HG02763 (cell line): ENCODE measurements around the gene PSME2.

Source experiments
- ATAC-seq: cut with Tn5 transposase; IDR thresholded peaks from one replicate; pipeline ENCODE4 v1.9.1; 2021; ENCODE audit warnings: mild to moderate bottlenecking, moderate library complexity; ENCODE audit not compliant: unreplicated experiment

The PSME2 gene

DNA sequence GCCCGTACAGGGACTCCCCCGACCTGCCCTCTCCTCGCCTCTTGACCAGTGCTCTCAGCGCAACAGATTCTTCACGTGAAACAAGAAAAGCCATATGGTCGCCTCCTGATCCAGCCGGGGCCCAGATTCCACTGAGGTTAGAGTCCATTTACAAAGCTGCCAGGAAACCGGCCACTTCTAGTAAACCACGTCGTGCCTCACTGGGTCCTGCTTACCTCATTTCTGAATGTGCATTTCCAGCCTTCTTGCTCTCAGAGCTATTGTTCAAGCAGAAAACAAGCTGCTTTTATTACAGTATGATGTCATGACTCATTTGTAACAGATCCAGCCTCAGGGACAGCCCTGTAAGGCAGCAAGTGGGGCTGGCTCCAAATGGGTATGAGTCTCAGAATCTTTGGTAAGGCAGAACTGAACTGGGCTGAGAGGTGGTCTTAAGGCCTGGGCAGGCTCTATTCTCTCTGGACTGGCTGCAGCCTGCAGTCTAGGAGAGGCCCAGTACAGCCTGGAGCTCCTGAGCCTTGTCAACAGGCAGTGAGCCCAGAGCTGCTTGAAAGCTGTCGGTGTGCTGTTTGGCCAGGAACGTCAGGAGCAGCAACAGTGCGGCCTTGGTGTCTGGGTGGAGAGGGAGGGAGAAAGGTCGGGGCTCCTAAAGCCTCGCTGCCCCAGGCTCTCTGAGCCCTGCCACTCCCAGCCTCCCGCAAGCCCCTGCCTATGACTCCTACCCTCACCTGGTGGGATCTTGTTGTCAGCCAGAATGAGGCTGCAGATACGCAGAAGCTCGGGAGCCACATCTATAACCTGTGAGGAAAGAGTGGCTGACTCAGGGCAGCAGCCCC, 33.8 kb upstream of the PSME2 start:
- ATAC-seq = no peak

DNA sequence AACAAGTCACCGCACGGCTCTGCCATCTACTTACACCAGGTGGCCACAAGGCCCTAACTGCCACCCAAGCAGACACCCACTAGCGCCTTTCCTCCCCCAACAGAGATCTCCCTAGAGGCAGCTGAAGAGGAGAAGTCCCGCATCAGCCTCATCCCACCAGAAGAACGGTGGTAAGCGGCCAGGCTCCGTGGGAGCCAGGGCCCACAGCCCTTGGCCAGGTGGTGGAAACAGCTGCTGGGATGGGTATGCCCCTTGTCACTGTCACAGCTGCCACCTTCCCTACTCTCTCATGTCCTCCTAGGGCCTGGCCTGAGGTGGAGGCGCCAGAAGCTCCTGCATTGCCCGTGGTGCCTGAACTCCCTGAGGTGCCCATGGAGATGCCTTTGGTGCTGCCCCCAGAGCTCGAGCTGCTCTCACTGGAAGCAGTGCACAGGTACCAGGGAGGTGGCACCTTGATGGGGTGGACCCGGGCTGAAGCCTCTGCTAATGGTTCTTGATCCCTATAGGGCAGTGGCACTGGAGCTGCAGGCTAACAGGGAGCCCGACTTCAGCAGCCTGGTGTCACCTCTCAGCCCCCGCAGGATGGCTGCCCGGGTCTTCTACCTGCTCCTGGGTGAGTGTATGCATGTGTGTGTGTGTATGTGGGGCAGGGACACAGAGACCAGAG, 33.0 kb upstream of the PSME2 start:
- ATAC-seq = no peak

DNA sequence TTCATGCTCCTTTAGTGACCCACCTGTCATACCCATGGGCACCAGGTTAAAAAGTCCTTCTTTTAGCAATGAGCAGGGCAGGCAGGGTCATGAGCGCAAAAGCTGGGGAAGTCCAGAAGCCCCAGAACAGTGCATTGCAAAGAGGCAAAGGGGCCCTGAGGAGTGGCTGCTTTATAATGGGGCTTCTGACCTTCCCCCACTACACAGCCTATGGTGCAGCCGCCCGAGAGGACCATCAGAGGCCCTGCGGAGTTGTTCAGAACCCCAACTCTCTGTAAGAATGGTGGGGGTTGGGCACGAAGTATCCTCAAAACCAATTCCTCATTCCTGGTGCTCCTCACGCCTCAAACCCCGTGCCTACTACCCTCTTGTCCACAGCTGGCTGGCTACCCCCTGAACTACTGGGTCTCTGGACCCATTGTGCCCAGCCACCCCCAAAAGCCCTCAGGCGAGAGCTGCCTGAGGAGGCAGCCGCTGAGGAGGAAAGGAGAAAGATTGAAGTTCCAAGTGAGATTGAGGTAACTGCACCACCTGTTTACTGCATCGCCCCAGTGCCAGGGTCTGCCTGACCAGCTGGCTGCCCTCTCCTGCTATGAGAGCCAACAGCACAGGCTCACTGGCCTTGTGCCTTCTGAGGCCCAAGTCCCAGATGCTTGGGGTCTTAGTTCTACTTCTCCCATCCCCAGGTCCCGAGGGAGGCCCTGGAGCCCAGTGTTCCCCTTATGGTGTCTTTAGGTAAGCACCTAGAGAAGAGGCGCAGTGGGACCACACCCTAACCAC, 32.2 kb upstream of the PSME2 start:
- ATAC-seq = no peak

DNA sequence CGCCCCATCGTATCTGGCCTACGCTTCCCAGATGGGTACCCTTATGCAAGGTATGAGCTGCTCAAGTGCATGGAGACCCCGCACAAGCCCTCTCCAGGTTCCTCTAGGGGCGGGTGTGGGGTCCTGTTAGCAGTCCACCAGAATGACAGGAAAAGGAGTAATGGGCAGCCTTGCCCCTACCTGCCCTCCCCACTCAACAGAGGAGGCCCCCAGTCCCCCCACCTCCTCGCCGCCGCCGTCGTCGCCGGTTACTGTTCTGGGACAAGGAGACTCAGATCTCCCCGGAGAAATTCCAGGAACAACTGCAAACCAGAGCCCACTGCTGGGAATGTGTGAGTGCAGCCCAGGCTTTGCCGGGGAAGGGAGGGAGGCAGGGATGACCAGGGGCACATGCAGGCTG, 31.5 kb upstream of the PSME2 start:
- no peak for ATAC-seq

DNA sequence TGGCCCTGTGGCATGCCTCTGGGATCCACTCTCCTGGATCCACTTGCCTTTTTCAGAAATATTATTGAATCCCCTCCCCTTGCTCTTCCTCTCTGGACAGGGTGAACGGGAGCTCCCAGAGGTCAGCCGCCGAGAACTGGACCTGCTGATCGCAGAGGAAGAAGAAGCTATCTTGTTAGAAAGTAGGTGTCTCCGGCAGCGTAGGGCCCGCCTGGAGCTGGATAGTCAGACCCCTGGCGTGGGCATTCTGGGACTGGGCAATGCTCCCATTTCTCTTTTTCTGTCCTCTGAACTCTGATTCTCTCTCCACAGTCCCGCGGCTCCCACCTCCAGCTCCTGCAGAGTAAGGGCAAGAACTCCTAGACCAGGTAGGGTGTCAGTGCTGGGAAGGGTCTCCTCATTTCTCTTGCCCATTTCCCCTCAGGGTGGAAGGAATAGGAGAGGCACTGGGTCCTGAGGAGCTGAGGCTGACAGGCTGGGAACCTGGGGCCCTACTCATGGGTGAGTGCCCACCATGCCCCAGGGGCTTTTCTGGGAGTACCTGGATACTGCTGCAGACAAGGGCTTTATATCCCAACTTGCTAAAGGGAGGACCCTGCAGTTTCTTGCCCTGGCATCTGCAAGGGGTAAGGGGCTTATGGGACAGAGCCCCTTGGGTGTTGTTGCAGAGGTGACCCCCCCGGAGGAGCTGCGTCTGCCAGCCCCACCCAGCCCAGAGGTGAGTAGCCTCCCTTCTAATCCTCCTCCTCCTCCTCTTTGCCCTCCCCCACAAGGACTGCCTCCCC, 30.8 kb upstream of the PSME2 start:
- no peak for ATAC-seq

DNA sequence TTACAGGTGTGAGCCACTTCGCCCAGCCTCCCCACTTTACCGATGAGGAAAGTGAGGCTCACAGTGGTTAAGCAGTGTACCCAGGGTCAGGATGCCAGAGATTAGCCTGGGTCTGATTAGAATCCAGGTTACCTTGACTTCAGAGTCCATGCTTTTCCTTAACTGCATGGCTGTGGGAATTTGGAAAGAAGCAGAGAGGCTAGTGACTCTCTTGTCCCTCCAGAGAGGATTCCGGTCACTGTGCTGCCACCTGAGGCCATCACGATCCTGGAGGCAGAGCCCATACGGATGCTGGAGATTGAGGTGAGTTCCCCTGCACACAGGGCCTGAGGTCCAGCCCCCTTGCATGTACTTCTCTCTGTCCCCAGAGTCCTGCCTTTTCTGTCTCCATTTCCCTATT, 30.2 kb upstream of the PSME2 start:
- ATAC-seq = no peak

DNA sequence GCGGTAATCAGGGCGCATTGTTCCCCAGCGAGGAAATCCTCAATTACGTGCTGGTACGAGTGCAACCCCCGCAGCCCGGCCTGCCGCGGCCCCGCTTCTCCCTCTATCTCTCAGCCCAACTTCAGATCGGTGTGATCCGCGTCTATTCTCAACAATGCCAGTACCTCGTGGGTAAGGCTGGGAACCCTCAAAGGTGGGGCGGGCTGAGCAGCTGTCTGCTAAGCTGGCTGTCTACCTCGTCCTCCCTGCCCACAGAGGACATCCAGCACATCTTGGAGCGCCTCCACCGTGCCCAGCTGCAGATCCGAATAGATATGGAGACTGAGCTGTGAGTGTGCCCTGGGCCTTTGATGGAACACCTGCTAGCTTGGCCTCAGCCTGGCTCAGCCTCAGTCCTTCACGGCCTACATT, 26.5 kb upstream of the PSME2 start:
- no peak for ATAC-seq

DNA sequence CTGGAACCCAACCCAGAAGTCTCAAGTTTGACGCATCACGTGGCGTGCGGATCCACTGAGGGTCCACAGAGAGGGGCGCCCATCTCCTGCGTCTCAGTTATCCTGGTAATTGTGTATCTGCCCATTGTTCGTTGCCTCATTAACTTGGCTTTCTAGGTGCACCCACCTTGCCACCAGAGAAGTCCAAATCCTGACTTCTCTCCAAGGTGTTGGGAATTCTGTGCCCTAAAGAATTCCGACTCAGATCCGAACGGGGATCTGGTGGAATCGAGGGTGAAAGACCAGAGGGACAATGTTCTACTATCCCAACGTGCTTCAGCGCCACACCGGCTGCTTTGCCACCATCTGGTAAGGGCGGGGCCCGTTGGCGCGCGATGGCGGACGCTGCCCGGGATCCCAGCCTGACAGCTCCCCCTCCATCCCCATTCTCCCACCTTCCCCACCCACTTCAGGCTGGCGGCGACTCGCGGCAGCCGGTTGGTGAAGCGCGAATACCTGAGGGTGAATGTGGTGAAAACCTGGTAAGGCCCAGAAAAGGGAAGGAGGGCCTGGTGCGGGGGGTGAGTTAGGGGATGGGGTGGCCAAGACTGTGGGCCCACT, 26.0 kb upstream of the PSME2 start:
- ATAC-seq = no peak

DNA sequence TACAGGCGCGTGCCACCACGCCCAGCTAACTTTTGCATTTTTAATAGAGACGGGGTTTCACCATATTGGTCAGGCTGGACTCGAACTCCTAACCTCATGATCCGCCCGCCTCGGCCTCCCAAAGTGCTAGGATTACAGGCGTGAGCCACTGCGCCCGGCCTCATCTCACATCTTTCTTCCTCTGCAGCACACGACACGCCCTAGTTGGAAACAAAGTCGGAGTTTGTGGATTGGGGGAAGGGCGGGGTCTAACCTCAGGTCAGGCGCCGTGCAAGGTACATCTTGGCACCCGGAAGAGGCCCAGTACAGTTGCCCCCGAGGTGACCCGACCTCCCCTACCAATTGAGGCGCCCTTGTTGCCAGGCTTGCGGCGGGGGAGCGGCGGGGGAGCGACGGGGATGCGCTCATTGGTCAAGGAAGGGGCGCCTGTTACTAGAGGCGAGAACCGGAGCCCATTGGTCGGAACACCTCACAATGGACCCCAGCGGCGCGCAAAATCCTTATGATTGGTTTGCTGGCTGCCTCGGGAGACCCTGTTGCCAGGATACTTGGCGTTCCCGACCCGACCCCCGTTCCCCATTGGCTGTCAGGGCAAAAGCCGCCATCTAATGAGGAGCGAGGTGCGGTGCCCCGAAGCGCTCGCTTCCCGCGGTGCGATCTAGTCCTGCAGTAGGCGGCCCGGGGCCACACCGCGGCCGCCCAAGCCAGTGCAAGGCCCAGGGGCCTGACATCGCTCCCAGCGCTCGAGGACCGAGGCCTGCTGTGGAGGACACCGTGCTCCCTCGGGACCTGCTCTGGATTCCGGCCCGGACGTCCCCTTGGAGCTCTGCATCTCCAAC, 25.2 kb upstream of the PSME2 start, which contains the start of gene REC8:
REC8 (plus strand) TSS at position 659 of the 839 bp plus-strand sequence. CDS start 473 bp downstream, outside the sequence.
- peak; percentile 77 for ATAC-seq

DNA sequence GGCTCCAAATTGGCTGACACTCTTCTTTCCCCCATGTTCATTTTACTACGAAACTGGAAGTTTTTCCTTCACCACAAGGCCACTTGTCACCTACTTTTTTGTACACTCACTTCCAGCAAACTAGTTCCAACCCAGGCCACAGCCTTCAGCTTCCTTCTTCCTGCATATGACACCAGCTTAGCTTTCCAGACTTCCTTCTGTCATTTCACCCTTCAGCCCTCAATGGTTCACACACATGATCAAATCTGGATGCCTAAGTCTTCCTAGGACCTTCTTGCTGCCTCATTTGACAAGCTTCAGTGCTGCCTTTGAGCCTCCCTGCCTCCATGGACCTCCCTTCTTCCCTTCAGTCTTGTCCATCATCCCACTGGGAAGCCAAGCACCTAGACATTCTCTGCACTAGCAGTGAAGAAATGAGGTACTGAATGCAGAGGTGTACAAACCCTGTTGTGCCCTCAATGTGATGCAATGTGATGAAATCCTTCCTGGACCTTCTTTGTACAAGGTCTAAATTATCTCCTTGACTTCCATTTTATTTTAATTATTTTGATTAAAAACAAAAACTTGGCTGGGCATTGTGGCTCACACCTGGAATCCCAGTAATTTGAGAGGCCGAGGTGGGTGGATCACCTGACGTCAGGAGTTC, 21.2 kb upstream of the PSME2 start:
- ATAC-seq = no peak

DNA sequence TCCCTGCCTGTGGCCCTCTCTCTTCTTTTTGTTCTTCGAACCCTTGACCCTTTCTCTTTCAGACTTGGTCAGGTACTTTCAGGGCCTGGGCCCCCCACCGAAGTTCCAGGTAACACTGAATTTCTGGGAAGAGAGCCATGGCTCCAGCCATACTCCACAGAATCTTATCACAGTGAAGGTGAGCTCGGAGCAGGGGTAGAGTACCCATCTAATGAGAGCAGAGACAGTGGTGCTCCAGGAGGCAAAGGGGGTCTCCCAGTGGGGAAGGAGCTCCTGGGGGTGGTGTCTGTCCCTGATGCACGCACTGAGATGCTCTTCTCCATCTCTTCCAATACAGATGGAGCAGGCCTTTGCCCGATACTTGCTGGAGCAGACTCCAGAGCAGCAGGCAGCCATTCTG, 19.4 kb upstream of the PSME2 start:
- no peak for ATAC-seq

DNA sequence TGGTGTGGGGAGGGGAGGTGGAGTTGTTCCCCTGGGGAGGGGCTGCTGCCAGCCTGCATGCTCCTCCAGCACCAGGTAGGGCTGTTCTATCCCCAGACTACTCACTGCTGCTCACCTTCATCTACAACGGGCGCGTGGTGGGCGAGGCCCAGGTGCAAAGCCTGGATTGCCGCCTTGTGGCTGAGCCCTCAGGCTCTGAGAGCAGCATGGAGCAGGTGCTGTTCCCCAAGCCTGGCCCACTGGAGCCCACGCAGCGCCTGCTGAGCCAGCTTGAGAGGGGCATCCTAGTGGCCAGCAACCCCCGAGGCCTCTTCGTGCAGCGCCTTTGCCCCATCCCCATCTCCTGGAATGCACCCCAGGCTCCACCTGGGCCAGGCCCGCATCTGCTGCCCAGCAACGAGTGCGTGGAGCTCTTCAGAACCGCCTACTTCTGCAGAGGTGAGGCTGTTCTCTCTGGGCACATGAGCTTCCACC, 18.1 kb upstream of the PSME2 start:
- ATAC-seq = no peak

DNA sequence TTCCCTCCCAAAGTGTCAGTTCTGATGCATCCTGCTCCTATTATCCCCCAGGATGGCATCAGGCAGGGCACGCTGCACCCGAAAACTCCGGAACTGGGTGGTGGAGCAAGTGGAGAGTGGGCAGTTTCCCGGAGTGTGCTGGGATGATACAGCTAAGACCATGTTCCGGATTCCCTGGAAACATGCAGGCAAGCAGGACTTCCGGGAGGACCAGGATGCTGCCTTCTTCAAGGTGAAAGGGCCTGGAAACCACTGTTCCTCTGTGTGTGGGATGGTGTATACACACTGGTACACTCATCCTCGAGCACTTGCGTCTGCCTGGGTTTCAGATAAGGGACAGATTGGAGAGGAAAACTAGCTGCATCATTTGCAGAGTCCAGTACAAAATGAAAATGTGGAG, 15.7 kb upstream of the PSME2 start:
- ATAC-seq = no peak

DNA sequence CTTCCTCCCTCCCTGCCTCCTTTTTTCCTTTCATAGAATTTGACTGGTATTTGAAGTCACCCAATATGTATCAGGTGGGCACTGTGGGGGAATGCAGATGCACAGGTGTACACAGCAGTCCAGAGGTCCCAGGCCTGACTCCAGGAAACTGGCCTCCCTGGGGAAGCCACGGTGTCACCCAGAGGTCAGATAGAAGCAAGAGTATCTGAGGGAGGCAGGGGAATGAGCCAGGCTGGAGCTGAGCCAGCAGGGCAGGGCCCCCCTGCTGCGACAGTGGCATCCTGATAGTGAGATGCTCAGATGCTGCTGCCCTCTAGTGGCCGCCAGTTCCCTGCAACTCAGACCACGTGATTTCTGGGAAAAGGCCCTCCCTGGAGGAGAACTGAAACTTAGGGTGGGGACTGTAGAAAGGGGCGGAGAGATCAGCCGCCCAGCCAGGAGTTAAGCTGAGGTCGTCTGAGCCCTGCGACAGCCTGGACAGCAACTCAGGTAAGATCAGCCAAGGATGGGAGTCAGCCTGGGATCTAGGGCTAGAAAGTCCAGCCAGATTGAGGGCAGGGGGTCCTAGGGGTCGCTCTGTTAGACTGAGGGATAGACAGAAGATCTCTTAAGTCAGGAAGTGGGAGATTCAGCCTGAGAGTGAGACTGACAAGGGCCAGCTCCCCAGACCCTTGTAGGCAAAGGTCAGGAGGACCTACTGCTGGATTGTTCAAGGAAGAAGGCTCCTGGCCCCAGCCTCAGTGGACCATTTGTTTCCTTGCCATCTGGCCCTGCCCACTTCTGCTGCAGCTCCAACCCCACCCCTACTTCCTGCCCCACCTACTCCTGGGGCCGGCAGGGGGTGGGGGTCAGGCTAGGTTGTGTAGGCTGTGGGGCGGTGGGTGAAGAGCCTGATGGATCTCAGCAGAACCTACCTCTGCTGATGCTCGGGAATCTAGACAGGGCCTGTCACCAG, 14.7 kb upstream of the PSME2 start, which contains the start of gene IRF9:
IRF9 (plus strand) TSS at position 416 of the 955 bp plus-strand sequence. CDS start 880 bp downstream, outside the sequence.
- peak; percentile 79 for ATAC-seq

DNA sequence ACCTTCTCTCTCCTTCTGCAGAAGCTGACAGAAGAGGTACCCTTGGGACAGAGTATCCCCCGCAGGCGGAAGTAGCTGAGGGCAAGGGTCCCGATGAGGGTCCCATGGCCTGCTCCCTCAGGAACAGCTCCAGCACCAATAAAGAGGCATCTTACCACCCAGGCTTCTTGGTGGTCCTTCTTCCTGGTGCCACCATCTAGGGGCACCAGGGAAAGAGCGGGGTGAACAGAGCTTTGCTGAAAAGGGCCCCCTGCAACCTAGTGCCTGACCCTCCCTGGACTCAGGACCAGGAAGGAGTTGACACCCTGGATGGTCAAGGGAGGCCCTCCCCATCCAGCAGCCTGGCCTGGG, 14.1 kb upstream of the PSME2 start:
- no peak for ATAC-seq

DNA sequence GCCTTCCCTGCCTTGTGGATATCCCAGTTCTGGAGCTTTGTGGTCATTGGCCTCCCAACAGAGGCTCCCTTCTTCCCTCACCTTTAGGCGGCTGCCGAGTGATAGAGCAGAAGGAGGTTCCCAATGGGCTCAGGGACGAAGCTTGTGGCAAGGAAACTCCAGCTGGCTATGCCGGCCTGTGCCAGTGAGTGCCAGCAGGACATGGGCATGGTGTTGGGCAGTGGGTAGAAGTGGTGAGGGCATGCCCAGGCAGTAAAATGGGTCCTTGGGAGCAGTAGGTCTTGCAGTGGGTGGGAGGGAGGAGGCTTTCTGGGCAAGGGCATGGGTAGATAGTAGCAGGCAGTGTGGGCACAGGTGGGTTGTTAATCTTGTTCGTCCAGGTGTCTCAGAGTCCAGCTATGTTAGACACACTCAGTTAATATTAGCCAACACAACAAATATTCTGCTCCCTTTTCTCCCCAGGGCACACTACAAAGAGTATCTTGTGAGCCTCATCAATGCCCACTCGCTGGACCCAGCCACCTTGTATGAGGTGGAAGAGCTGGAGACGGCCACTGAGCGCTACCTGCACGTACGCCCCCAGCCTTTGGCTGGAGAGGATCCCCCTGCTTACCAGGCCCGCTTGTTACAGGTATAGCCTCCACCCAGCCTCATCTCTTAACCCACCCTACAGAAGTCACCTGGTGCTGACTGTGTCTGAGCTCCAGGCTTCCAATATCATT, 13.5 kb upstream of the PSME2 start:
- ATAC-seq = no peak

DNA sequence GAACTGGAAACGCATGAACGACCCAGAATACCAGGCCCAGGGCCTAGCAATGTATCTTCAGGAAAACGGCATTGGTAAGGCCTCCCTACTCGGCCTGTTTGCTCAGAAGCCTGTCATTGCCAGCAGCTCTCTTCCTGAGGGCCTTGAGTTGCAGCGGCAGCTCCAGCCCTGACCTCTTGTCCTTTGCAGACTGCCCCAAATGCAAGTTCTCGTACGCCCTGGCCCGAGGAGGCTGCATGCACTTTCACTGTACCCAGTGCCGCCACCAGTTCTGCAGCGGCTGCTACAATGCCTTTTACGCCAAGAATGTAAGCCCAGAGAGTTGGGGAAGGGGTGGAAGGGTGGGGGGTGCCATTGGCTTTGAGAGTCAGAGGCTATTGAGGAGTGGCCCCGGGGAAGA, 10.9 kb upstream of the PSME2 start:
- no peak for ATAC-seq
